HEK293 (cell line): ENCODE data around the gene HLF.

Source experiments
- CTCF ChIP-seq: fragments of 450-650 bp; formaldehyde crosslinking; IDR thresholded peaks from 2 replicates; pipeline ENCODE4 v1.5.1; 2016; ENCODE audit warnings: missing biosample characterization, missing genetic modification characterization
- HOXC10 ChIP-seq: sonication (generic); formaldehyde crosslinking; IDR thresholded peaks from 2 replicates; pipeline ENCODE4 v1.8.1; 2023; ENCODE audit warnings: mild to moderate bottlenecking, missing genetic modification reagents
- KLF16 ChIP-seq: fragments of 450-650 bp; formaldehyde crosslinking; IDR thresholded peaks from 2 replicates; pipeline ENCODE4 v1.5.1; 2017; ENCODE audit warnings: missing biosample characterization, missing genetic modification characterization
- ZFP41 ChIP-seq: fragments of 450-650 bp; formaldehyde crosslinking; IDR thresholded peaks from 2 replicates; pipeline ENCODE4 v1.5.1; 2016; ENCODE audit warnings: missing biosample characterization, missing genetic modification characterization, borderline replicate concordance
- ZNF18 ChIP-seq: fragments of 450-650 bp; formaldehyde crosslinking; IDR thresholded peaks from 2 replicates; pipeline ENCODE4 v1.5.1; 2016; ENCODE audit warnings: missing biosample characterization, missing genetic modification characterization
- ZNF354C ChIP-seq: fragments of 450-650 bp; formaldehyde crosslinking; IDR thresholded peaks from 2 replicates; pipeline ENCODE4 v1.5.1; 2016; ENCODE audit warnings: missing biosample characterization, missing genetic modification characterization, low read depth, borderline replicate concordance
- ZNF510 ChIP-seq: fragments of 450-650 bp; formaldehyde crosslinking; IDR thresholded peaks from 2 replicates; pipeline ENCODE4 v1.5.1; 2018; ENCODE audit warnings: mild to moderate bottlenecking, missing genetic modification characterization, missing biosample characterization; ENCODE audit not compliant: insufficient replicate concordance
- ZNF561 ChIP-seq: fragments of 450-650 bp; IDR thresholded peaks from 2 replicates; pipeline ENCODE4 v1.5.1; 2018; ENCODE audit warnings: missing biosample characterization, missing genetic modification characterization, borderline replicate concordance
- ZNF596 ChIP-seq: fragments of 450-650 bp; IDR thresholded peaks from 2 replicates; pipeline ENCODE4 v1.5.0; 2018; ENCODE audit warnings: missing biosample characterization, mild to moderate bottlenecking, missing genetic modification characterization, moderate library complexity
- ZNF707 ChIP-seq: fragments of 450-650 bp; formaldehyde crosslinking; IDR thresholded peaks from 2 replicates; pipeline ENCODE4 v1.5.1; 2016; ENCODE audit warnings: missing biosample characterization, missing genetic modification characterization
- ZSCAN23 ChIP-seq: fragments of 450-650 bp; formaldehyde crosslinking; IDR thresholded peaks from 2 replicates; pipeline ENCODE4 v1.5.1; 2016; ENCODE audit warnings: missing biosample characterization, missing genetic modification characterization
- TF ChIP-seq, protein P1 (sequence below): fragments of 450-650 bp; formaldehyde crosslinking; IDR thresholded peaks from 2 replicates; pipeline ENCODE4 v1.5.1; 2017; ENCODE audit warnings: missing biosample characterization, mild to moderate bottlenecking, missing genetic modification characterization, moderate library complexity

GRCh38 chr17:55286681-55287589 is 22.2 kb downstream of the HLF start:
- TF ChIP-seq ZNF561 (tag by site-specific recombination), result no peak
- TF ChIP-seq KLF16 (tag by site-specific recombination), result no peak
- TF ChIP-seq ZFP41 (tag by site-specific recombination), result no peak
- no peak for TF ChIP-seq CTCF (tag by site-specific recombination)
- TF ChIP-seq, protein P1, sequence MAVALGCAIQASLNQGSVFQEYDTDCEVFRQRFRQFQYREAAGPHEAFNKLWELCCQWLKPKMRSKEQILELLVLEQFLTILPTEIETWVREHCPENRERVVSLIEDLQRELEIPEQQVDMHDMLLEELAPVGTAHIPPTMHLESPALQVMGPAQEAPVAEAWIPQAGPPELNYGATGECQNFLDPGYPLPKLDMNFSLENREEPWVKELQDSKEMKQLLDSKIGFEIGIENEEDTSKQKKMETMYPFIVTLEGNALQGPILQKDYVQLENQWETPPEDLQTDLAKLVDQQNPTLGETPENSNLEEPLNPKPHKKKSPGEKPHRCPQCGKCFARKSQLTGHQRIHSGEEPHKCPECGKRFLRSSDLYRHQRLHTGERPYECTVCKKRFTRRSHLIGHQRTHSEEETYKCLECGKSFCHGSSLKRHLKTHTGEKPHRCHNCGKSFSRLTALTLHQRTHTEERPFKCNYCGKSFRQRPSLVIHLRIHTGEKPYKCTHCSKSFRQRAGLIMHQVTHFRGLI (tag by site-specific recombination), result no peak
- TF ChIP-seq ZNF596 (tag by site-specific recombination), result no peak
- TF ChIP-seq HOXC10 (CRISPR knock-in tag), result no peak
- no peak for TF ChIP-seq ZNF18 (tag by site-specific recombination)
- TF ChIP-seq ZSCAN23, result no peak
- TF ChIP-seq ZNF707 (tag by site-specific recombination), result no peak
- no peak for TF ChIP-seq ZNF354C (tag by site-specific recombination)
- TF ChIP-seq ZNF510 (tag by site-specific recombination), result no peak
